GM12873 (cell line): Measurements from ENCODE around the gene LAMTOR3.

ENCODE experiments used
- TF ChIP-seq, protein P1 (sequence below): IDR thresholded peaks from 2 replicates; pipeline ENCODE4 v1.5.1; 2012; ENCODE audit warnings: low read depth, mild to moderate bottlenecking, moderate library complexity, low read length, control low read depth; ENCODE audit not compliant: insufficient read depth; ENCODE audit errors: missing control alignments

The LAMTOR3 gene

GRCh38 chr4:99844048-99844447, 50.2 kb downstream of the LAMTOR3 start:
- TF ChIP-seq, protein P1, sequence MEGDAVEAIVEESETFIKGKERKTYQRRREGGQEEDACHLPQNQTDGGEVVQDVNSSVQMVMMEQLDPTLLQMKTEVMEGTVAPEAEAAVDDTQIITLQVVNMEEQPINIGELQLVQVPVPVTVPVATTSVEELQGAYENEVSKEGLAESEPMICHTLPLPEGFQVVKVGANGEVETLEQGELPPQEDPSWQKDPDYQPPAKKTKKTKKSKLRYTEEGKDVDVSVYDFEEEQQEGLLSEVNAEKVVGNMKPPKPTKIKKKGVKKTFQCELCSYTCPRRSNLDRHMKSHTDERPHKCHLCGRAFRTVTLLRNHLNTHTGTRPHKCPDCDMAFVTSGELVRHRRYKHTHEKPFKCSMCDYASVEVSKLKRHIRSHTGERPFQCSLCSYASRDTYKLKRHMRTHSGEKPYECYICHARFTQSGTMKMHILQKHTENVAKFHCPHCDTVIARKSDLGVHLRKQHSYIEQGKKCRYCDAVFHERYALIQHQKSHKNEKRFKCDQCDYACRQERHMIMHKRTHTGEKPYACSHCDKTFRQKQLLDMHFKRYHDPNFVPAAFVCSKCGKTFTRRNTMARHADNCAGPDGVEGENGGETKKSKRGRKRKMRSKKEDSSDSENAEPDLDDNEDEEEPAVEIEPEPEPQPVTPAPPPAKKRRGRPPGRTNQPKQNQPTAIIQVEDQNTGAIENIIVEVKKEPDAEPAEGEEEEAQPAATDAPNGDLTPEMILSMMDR, result no peak

- TF ChIP-seq, protein P1, result no peak
Measured at GRCh38 chr4:99843413-99843812, 50.8 kb downstream of the LAMTOR3 start.

DNA sequence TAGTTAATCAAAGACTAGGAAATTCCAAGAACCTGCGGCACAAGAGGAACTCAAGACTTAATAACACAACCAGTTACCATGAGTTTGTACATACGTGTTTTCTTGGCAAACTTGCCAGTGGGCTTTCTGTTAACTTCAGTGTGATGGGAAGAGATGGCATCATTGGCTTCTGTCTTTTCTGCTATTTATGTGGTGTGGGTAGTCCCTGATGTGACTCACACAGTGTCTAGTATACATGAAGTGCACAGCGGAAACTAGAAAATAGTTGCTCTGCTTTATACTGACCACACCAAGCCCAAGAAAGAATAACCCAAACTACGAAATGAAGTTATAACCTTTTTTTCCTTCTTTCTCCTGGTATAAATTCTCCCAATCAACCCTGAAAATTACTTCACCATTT, 53.1 kb downstream of the LAMTOR3 start:
- TF ChIP-seq, protein P1, result no peak

DNA sequence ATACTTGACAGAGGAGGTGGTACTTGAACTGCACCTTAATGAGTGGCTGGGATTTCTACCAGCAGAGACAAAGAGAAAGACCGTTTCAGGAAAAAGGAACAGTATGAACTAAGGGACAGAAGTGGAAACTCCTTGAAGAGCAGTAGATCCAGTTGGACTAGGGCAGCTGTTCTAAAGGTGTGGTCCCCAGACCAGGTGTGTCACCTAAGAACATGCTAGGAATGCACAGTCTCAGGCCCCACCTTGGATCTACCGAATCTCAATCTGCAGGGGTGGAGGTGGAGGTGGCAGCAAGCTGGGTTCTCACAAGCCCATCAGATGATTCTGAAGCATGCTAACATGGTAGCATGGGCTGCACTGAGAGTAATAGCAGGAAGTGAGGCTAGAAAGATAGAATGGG, 55.3 kb downstream of the LAMTOR3 start:
- TF ChIP-seq, protein P1, result no peak

DNA sequence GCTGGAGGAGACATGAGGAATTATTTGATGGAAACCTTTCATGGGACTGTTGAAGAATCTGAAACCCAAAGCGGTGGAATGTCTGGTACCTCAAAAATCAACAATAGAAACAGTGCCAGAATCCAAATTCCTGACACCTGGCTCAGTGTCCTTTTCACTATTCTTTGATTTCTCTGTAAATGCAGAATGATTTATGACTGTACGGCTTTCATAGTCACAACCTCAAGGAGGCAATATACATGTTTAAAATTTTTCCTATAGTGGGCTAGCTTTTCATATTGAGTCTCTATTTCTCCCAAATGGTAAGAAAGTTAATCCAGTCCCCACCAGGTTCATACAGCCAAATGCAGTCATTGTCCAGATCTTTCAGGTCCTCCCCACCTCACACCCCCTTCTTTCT, 58.3 kb downstream of the LAMTOR3 start:
- TF ChIP-seq, protein P1, result no peak

GRCh38 chr4:99834569-99834968, 59.7 kb downstream of the LAMTOR3 start:
- TF ChIP-seq, protein P1, result no peak

DNA sequence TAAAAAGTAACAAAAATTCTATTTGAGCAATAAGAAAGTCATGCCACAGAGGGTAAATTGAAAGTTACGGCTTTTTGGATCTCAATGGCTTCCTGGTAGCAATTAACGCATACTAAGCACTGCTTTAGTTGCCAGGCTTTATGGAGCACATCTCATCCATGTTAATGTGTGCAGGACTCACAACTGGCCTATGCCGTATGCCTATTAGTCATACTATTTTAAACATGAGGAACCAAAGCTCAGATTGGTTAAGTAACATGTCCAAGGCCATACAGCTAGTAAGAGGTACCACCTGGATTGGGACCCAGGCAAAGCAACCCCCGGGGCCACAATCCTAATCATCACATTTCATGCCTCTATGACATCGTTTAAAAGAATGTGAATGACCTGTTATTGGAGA, 60.5 kb downstream of the LAMTOR3 start:
- TF ChIP-seq, protein P1, result no peak
